ENCODE measurements around the gene RAB11A.
A peak's percentile ranks its signal among the peaks of the same experiment; 100 is the strongest.
"Not testable (repeated sequence)": the region's sequence is repeated elsewhere in the genome, so short reads cannot be mapped to it uniquely, and the experiment has no call there.

Gene RAB11A

GRCh38 chr15:65845826-65846519 lies 23.3 kb upstream of the RAB11A start:
- no peak for DNase-seq

- DNase-seq: no peak
These were observed 21.3 kb upstream of the RAB11A start for GRCh38 chr15:65847989-65848388.

GRCh38 chr15:65851981-65852380 lies 17.3 kb upstream of the RAB11A start:
- DNase-seq: no peak

- peak; percentile 82 for DNase-seq
These were observed 12.4 kb upstream of the RAB11A start for GRCh38 chr15:65856821-65857455.

GRCh38 chr15:65857718-65858402 lies 11.4 kb upstream of the RAB11A start:
- no peak for DNase-seq

- DNase-seq: peak; percentile 48
These were observed 6.6 kb upstream of the RAB11A start for GRCh38 chr15:65862682-65863081.

- DNase-seq: no peak
These were observed 6.2 kb upstream of the RAB11A start for GRCh38 chr15:65863106-65863505.

- DNase-seq: no peak
These were observed 2.0 kb upstream of the RAB11A start for GRCh38 chr15:65867244-65867643.

- DNase-seq: not testable (repeated sequence)
These were observed 1.4 kb upstream of the RAB11A start for GRCh38 chr15:65867933-65868332.

- no peak for DNase-seq
These were observed 655 bp upstream of the RAB11A start for GRCh38 chr15:65868546-65869125.

GRCh38 chr15:65869954-65870871 lies 922 bp downstream of the RAB11A start:
- DNase-seq: no peak

- no peak for DNase-seq
These were observed 1.7 kb downstream of the RAB11A start for GRCh38 chr15:65870889-65871533.

GRCh38 chr15:65871886-65872285 lies 2.6 kb downstream of the RAB11A start:
- not testable (repeated sequence) for DNase-seq

- DNase-seq: not testable (repeated sequence)
These were observed 3.3 kb downstream of the RAB11A start for GRCh38 chr15:65872596-65872995.

- DNase-seq: no peak
These were observed 4.0 kb downstream of the RAB11A start for GRCh38 chr15:65873256-65873655.

- DNase-seq: no peak
These were observed 6.2 kb downstream of the RAB11A start for GRCh38 chr15:65875458-65875857.

GRCh38 chr15:65877749-65878148 lies 8.5 kb downstream of the RAB11A start:
- no peak for DNase-seq

GRCh38 chr15:65881766-65882434 lies 12.6 kb downstream of the RAB11A start:
- DNase-seq: no peak

GRCh38 chr15:65883571-65883970 lies 14.3 kb downstream of the RAB11A start:
- no peak for DNase-seq

GRCh38 chr15:65884511-65884910 lies 15.2 kb downstream of the RAB11A start:
- DNase-seq: no peak

GRCh38 chr15:65885668-65886218 lies 16.5 kb downstream of the RAB11A start:
- DNase-seq: no peak
